ENCODE measurements around the gene STXBP2. TPM values are rescaled to one million over a fixed set of nuclear protein-coding genes. Genes with fewer than 3 reads are reported as not detected.

The STXBP2 gene
- total RNA-seq, 8 experiments from 2014 or later: 1.4 to 38.5 (median 3.5) TPM

DNA sequence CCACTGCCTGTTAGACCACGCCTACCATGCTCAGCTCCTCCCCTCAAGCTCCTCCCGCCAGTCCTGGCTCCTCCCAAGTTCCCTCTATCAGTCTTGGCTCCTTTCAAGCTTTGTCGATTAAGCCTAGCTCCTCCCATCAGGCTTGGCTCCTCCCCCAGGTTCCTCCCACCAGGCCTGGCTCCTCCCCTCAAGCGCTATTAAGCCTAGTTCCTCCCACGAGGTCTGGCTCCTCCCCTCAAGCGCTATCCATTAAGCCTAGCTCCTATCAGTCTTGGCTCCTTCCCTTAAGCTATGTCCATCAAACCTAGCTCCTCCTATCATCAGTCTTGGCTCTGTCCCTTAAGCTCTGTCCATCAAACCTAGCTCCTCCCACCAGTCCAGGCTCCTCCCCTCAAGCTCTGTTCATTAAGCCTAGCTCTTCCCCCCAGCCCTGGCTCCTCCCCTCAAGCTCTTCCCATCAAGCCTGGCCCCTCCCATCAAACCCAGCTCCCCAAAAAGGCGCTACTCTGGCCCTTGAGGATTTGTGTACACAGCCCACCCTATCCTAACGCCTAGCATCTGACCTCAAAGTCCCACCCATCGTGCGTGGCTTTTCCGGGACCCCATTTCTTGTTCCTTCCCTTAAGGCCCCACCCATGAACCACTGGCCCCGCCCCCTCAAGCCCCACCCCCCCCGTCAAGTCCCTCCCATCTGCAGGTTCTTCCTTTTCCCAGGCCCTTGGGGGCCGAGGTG is 31.3 kb upstream of the STXBP2 start:
- in situ Hi-C loops (cut with MboI; ENCODE audit: low pct_unique_long_range_greater_than_20kb in 2 of 9, low sequenced_read_pairs in 9 of 9, unreplicated experiment in 9 of 9): no loop called here
- Histone ChIP-seq H3K4me1 (replicated peaks in 1 of 2) (no peaks in the 10 kb centered on the region), H3K4me3 (no peak overlapping the region), H3K27ac (no peak overlapping the region)
- ATAC-seq (replicated peaks in 6 of 8): peak in 6 of 8 experiments; percentile 27 to 87 (median 66)
- WGBS, 10 experiments: 10 to 91% (median 33%) methylated on average over 1 to 5 of the region's 14 CpGs; no CpG with 5 or more reads in 7 of the 10 experiments

DNA sequence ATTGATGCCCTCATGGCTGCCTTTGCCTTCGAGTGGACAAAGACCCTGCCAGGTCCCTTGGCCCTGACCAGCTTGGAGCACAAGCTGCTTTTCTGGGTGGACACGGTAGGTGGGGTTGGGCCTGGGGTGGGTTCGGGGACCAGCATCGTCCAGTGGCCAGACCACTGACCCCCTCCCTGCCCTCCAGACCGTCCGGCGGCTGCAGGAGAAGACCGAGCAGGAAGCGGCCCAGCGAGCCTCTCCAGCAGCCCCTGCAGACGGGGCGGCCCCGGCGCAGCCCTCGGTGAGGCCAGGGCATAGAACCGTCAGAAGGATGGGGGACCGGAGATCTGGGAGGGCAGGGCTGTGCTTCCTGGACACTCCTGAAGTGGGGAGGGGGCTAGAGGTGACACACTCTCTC is 30.6 kb upstream of the STXBP2 start:
- in situ Hi-C loops (cut with MboI; ENCODE audit: low pct_unique_long_range_greater_than_20kb in 2 of 9, low sequenced_read_pairs in 9 of 9, unreplicated experiment in 9 of 9): no loop called here
- no peak overlapping the region for H3K4me3 ChIP-seq
- ATAC-seq (replicated peaks in 6 of 8): no peak
- no peak overlapping the region for H3K27ac ChIP-seq
- WGBS, 10 experiments: no CpG with 5 or more reads among the region's 17 CpGs
- H3K4me1 ChIP-seq (replicated peaks in 1 of 2): no peaks in the 10 kb centered on the region

DNA sequence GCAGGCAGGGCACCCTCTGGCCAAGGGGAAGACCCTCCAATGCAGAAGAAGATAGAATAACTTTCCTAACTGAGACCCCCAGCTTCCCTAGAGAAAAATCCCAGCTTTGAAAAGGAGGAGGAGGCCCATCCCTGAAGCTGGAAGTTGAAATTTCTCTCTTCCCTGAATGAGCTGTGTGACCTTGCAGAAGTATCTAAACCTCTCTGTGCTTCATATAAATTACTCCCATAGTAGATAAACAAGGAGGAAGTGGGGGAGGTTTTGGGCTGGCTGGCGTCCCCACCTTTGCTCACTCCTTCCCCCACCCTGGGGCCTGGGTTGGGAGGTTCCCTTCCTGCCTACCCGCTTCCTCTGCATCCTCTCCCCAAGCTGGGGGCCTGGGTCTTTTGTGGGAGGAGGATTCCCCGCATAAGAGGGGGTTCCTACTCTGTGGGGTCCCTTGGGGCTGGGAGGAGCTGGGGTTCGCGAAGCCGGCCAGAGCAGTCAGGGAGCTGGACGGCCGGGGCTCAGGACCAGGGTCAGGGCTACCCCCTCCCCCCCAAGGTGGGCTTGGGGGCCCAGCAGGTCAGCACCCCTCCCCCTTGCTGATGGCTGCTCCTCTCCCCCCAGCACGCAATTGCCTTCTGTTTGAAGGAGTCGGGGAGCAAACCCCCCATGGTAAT is 29.6 kb upstream of the STXBP2 start:
- 60 to 88% (median 80%) methylated on average over 1 to 2 of the region's 10 CpGs; no CpG with 5 or more reads in 7 of the 10 experiments for WGBS, 10 experiments
- ATAC-seq (replicated peaks in 6 of 8): no peak
- Histone ChIP-seq H3K27ac (no peak overlapping the region), H3K4me1 (replicated peaks in 1 of 2) (no peaks in the 10 kb centered on the region), H3K4me3 (no peak overlapping the region)
- in situ Hi-C loops (cut with MboI; ENCODE audit: low pct_unique_long_range_greater_than_20kb in 2 of 9, low sequenced_read_pairs in 9 of 9, unreplicated experiment in 9 of 9): no loop called here

DNA sequence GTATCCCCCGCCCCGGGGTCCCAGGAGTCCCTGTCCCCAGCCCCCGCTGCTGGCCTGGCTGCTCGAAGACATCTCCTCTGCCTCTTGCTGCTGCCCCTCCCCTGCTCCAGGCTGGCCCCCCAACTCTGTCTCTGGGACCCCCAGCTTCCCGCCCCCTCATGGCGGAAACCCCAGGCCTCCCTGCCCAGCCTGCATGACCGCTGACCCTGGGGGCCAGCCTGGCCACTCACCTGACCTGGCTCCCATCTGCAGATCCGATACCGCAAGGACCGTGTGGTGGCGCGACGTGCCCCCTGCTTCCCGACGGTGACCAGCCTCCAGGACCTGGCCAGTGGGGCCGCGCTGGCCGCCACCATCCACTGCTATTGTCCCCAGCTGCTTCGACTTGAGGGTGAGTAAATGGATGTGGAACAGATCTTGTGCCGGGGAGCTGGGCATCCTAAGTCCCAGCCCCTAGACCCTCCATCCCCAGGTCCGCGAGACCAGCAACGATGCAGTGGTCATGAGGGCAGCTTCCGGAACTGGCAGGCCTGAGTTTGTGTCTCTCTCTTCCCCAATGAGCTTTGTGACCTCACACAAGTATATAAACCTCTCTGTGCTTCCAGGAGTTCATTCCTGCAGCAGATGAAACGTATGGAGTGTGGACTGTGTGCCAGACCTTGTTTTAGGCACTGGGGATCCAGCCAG is 28.9 kb upstream of the STXBP2 start:
- ATAC-seq (replicated peaks in 6 of 8): no peak
- Histone ChIP-seq H3K4me1 (replicated peaks in 1 of 2) (no peaks in the 10 kb centered on the region), H3K4me3 (no peak overlapping the region), H3K27ac (no peak overlapping the region)
- 0 to 100% (median 80%) methylated on average over 1 to 6 of the region's 25 CpGs; no CpG with 5 or more reads in 5 of the 10 experiments for WGBS, 10 experiments
- in situ Hi-C loops (cut with MboI; ENCODE audit: low pct_unique_long_range_greater_than_20kb in 2 of 9, low sequenced_read_pairs in 9 of 9, unreplicated experiment in 9 of 9): no loop called here

DNA sequence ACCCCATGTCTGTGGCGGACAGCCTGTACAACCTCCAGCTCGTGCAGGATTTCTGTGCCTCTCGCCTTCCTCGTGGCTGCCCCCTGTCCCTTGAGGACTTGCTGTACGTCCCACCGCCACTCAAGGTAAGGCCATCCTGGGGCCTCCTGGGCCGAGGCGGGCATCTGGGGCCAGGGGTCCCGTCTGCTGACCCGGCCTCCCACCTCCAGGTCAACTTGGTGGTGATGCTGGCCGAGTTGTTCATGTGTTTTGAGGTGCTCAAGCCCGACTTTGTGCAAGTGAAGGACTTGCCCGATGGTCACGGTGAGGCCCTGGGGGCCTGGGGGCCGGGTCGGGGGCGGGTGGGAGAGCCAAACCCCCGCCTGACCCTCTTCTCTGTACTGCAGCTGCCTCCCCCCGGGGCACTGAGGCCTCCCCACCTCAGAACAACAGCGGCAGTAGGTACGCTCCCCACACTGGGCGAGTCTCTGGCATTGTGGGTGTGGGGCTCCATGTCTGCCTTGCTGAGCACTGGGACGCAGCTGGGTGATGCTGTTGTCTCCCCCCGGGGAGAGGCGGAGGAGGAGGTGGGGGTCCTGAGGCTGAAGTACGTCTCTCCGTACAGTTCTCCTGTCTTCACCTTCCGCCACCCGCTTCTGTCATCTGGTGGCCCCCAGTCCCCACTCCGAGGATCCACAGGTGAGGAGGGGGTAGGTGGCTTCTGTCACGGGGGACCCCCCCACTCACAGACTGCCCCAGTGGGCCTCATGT is 26.2 kb upstream of the STXBP2 start:
- no peak overlapping the region for H3K27ac ChIP-seq
- ATAC-seq (replicated peaks in 6 of 8): peak in 2 of 8 experiments; percentile 4 to 6
- WGBS, 10 experiments: 40 to 100% (median 100%) methylated on average over 1 to 2 of the region's 31 CpGs; no CpG with 5 or more reads in 6 of the 10 experiments
- in situ Hi-C loops (cut with MboI; ENCODE audit: low pct_unique_long_range_greater_than_20kb in 2 of 9, low sequenced_read_pairs in 9 of 9, unreplicated experiment in 9 of 9): no loop called here
- H3K4me1 ChIP-seq (replicated peaks in 1 of 2): no peaks in the 10 kb centered on the region
- H3K4me3 ChIP-seq: no peak overlapping the region

DNA sequence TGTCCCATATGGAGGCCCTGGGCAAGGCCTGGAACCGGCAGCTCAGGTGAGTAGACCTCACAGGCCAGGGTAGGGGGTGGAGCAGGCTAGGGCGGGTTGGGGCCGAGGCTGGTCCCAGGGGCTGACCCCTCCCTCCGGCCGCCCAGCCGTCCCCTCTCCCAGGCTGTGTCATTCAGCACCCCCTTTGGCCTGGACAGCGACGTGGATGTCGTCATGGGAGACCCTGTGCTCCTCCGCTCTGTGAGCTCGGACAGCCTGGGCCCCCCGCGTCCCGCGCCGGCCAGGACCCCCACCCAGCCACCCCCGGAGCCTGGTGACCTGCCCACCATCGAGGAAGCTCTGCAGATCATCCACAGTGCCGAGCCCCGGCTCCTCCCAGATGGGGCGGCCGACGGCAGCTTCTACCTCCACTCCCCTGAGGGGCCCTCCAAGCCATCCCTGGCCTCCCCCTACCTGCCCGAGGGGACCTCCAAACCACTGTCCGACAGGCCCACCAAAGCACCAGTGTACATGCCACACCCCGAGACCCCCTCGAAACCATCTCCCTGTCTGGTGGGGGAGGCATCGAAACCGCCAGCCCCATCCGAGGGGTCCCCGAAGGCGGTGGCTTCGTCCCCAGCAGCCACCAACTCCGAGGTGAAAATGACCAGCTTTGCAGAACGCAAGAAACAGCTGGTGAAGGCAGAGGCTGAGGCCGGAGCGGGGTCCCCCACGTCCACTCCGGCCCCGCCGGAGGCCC is 25.2 kb upstream of the STXBP2 start:
- Histone ChIP-seq H3K27ac (no peak overlapping the region), H3K4me3 (no peak overlapping the region), H3K4me1 (replicated peaks in 1 of 2) (no peaks in the 10 kb centered on the region)
- in situ Hi-C loops (cut with MboI; ENCODE audit: low pct_unique_long_range_greater_than_20kb in 2 of 9, low sequenced_read_pairs in 9 of 9, unreplicated experiment in 9 of 9): no loop called here
- peak in 6 of 8 experiments; percentile 12 to 26 (median 14) for ATAC-seq (replicated peaks in 6 of 8)
- 0 to 50% methylated on average over 1 to 5 of the region's 41 CpGs; no CpG with 5 or more reads in 8 of the 10 experiments for WGBS, 10 experiments

DNA sequence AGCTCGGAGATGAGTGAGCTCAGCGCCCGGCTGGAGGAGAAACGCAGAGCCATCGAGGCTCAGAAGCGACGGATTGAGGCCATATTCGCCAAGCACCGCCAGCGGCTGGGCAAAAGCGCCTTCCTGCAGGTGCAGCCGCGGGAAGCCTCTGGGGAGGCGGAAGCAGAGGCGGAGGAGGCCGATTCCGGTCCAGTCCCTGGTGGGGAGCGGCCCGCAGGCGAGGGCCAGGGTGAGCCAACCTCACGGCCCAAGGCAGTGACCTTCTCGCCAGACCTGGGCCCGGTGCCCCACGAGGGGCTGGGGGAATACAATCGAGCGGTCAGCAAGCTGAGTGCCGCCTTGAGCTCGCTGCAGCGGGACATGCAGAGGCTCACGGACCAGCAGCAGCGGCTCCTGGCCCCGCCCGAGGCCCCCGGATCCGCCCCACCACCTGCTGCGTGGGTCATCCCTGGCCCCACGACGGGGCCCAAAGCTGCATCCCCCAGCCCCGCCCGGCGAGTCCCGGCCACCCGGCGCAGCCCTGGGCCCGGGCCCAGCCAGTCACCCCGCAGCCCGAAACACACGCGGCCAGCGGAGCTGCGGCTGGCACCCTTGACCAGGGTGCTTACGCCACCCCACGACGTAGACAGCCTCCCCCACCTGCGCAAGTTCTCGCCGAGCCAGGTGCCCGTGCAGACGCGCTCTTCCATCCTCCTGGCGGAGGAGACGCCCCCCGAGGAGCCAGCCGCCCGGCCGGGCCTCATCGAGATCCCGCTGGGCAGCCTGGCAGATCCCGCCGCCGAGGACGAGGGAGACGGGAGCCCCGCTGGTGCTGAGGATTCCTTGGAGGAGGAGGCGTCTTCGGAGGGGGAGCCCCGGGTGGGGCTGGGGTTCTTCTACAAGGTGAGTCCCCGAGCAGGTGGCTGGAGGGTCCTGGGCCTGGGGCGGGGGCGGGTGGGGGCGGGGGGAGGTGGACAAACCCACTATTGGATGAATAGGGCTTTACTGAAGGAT is 24.3 kb upstream of the STXBP2 start:
- WGBS, 10 experiments: 100% methylated on average over 5 of the region's 81 CpGs; no CpG with 5 or more reads in 9 of the 10 experiments
- no peak overlapping the region for H3K4me3 ChIP-seq
- in situ Hi-C loops (cut with MboI; ENCODE audit: low pct_unique_long_range_greater_than_20kb in 2 of 9, low sequenced_read_pairs in 9 of 9, unreplicated experiment in 9 of 9): no loop called here
- ATAC-seq (replicated peaks in 6 of 8): no peak
- no peak overlapping the region for H3K27ac ChIP-seq
- H3K4me1 ChIP-seq (replicated peaks in 1 of 2): no peaks in the 10 kb centered on the region

DNA sequence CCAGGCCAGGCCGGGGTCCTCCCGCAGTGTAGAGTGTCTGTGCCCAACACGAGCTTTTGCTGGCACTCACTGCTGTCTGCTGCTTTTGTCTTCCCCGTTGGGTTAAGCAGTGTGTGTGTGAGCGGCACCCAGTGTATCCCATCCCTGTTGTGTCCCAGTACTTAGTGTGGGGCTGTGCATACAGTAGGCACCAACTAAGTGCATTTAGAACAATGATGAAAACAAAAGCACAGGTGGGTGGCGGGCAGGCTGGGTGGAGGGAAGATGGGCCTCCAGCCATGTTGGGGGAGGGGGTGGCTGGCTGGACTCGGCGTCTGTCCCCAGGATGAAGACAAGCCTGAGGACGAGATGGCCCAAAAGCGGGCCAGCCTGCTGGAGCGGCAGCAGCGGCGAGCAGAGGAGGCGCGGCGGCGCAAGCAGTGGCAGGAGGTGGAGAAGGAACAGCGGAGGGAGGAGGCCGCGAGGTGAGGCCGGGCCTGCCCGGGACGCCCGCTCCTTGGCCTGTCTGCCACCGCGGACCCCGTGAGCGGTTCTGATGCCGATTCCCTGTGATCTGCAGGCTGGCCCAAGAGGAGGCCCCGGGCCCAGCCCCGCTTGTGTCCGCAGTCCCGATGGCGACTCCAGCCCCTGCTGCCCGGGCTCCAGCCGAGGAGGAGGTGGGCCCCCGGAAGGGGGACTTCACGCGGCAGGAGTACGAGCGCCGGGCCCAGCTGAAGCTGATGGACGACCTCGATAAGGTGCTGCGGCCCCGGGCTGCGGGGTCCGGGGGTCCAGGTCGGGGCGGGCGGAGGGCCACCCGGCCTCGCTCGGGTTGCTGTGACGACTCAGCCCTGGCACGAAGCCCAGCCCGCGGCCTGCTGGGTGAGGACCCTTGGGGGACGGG is 21.8 kb upstream of the STXBP2 start:
- no peak overlapping the region for H3K4me3 ChIP-seq

DNA sequence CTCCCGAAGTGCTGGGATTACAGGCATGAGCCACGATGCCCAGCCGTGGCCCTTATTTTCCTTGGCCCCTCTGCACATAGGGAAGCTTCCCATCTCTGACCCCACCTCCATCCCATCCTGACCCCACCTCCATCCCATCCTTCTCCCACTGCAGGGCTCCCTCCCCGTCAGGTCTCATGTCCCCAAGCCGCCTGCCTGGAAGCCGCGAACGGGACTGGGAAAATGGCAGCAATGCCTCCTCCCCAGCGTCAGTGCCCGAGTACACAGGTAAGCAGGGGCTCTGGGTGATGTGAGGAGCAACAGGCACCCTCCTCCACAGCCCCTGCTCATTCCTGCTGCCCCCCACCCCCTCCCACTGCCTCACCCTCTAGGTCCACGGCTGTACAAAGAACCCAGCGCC is 19.7 kb upstream of the STXBP2 start:
- no peak for ATAC-seq (replicated peaks in 6 of 8)
- no peaks in the 10 kb centered on the region for H3K4me1 ChIP-seq (replicated peaks in 1 of 2)
- no peak overlapping the region for H3K27ac ChIP-seq
- WGBS, 10 experiments: 70% methylated on average over 2 of the region's 12 CpGs; no CpG with 5 or more reads in 9 of the 10 experiments
- no peak overlapping the region for H3K4me3 ChIP-seq
- in situ Hi-C loops (cut with MboI; ENCODE audit: low pct_unique_long_range_greater_than_20kb in 2 of 9, low sequenced_read_pairs in 9 of 9, unreplicated experiment in 9 of 9): no loop called here

More for the DNA sequence above, 21.8 kb upstream of the STXBP2 start:
- WGBS, 10 experiments: 100% methylated on average over 1 to 2 of the region's 59 CpGs; no CpG with 5 or more reads in 8 of the 10 experiments
- peak in 1 of 8 experiments; percentile 2 for ATAC-seq (replicated peaks in 6 of 8)
- Histone ChIP-seq H3K4me1 (replicated peaks in 1 of 2) (no peaks in the 10 kb centered on the region), H3K27ac (no peak overlapping the region)
- in situ Hi-C loops (cut with MboI; ENCODE audit: low pct_unique_long_range_greater_than_20kb in 2 of 9, low sequenced_read_pairs in 9 of 9, unreplicated experiment in 9 of 9): no loop called here

DNA sequence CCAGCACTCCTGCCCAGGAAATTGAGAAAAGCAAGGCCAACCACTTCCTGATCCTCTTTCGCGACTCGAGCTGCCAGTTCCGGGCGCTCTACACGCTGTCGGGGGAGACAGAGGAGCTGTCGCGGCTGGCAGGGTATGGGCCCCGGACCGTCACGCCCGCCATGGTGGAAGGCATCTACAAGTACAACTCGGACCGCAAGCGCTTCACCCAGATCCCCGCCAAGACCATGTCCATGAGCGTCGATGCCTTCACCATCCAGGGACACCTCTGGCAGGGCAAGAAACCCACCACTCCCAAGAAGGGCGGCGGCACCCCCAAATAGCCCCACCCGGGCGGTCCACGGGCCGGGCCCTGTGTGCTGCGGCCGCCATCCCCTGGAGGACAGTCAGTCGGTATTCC is 19.2 kb upstream of the STXBP2 start:
- H3K27ac ChIP-seq: no peak overlapping the region
- H3K4me3 ChIP-seq: no peak overlapping the region
- no peak for ATAC-seq (replicated peaks in 6 of 8)
- WGBS, 10 experiments: 100% methylated on average over 2 of the region's 28 CpGs; no CpG with 5 or more reads in 9 of the 10 experiments
- in situ Hi-C loops (cut with MboI; ENCODE audit: low pct_unique_long_range_greater_than_20kb in 2 of 9, low sequenced_read_pairs in 9 of 9, unreplicated experiment in 9 of 9): no loop called here
- no peaks in the 10 kb centered on the region for H3K4me1 ChIP-seq (replicated peaks in 1 of 2)

DNA sequence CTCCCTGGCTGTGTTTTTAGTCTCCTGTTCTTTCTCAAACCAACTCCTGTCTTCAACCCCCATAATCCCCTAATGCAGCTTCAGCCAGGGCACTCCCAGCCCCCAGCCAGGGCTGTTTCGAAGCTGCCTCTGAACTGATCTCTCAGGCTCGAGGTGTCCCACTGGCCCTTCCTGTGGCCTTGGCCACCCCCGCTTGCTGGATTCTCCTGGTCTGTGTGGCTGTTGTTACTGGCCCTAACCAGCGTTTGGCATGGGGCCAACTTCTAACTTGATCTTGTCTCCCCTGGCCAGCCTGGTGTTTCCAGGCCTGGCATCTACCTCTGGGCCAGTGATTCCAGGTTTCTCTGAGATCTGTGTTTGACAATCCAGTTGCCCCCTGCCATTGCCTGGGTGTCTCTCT is 18.6 kb upstream of the STXBP2 start:
- no peak overlapping the region for H3K27ac ChIP-seq
- no peaks in the 10 kb centered on the region for H3K4me1 ChIP-seq (replicated peaks in 1 of 2)
- in situ Hi-C loops (cut with MboI; ENCODE audit: low pct_unique_long_range_greater_than_20kb in 2 of 9, low sequenced_read_pairs in 9 of 9, unreplicated experiment in 9 of 9): no loop called here
- peak in 2 of 8 experiments; percentile 10 to 13 for ATAC-seq (replicated peaks in 6 of 8)
- WGBS, 10 experiments: 40 to 86% (median 64%) methylated on average over 1 to 2 of the region's 4 CpGs; no CpG with 5 or more reads in 7 of the 10 experiments
- no peak overlapping the region for H3K4me3 ChIP-seq
